CD8-positive, alpha-beta memory T cell (primary cell): Measurements from ENCODE around the gene PROSER1. TPM values are rescaled to one million over a fixed set of nuclear protein-coding genes. Genes with fewer than 3 reads are reported as not detected.

Experiments used
- CTCF ChIA-PET: fragments of 350-600 bp; sonication (Branson Sonifier 250); formaldehyde crosslinking; loops from one replicate; lab custom pipeline; 2021; ENCODE audit warnings: antibody characterized with exemption; lab: Charles Lee
- POLR2A ChIA-PET: fragments of 350-600 bp; sonication (Branson Sonifier 250); formaldehyde crosslinking; loops from one replicate; lab custom pipeline; 2021; ENCODE audit warnings: antibody characterized with exemption; lab: Charles Lee
- DNase-seq, 5 donors: peaks; one replicate each; pipeline versions ENCODE4 v3.0.0 to v3.0.0-alpha.2; 2020 to 2022; ENCODE audit warnings: mixed read lengths in 1 of 5
- H3K27ac ChIP-seq: one replicate; pipeline ENCODE4 v1.7.0; 2013; ENCODE audit warnings: low read depth, mild to moderate bottlenecking, low read length, moderate library complexity
- H3K27me3 ChIP-seq: 2 replicates; pipeline ENCODE4 v1.7.0; 2013; ENCODE audit warnings: low read length, mild to moderate bottlenecking; ENCODE audit not compliant: insufficient read depth, poor library complexity, severe bottlenecking
- H3K36me3 ChIP-seq: 2 replicates; pipeline ENCODE4 v1.7.0; 2013; ENCODE audit warnings: mild to moderate bottlenecking, low read length, moderate library complexity; ENCODE audit not compliant: insufficient read depth
- H3K4me1 ChIP-seq: 2 replicates; pipeline ENCODE4 v1.7.0; 2013; ENCODE audit warnings: mild to moderate bottlenecking, low read length, moderate library complexity; ENCODE audit not compliant: insufficient read depth
- H3K4me3 ChIP-seq: 2 replicates; pipeline ENCODE4 v1.7.0; 2013; ENCODE audit warnings: mild to moderate bottlenecking, low read length
- H3K9me3 ChIP-seq: 2 replicates; pipeline ENCODE4 v1.7.0; 2013; ENCODE audit warnings: mild to moderate bottlenecking, low read length
- H3K27ac Mint-ChIP-seq, 8 donors: one replicate each; pipeline ENCODE4 v1.8.0; 2020 to 2021; ENCODE audit warnings: mixed read lengths in 8 of 8, mild to moderate bottlenecking in 6 of 8, inconsistent platforms in 3 of 8, moderate library complexity in 3 of 8
- H3K27me3 Mint-ChIP-seq, 2 donors: one replicate each; pipeline ENCODE4 v1.8.0; 2020 to 2021; ENCODE audit warnings: mixed read lengths in 2 of 2, mild to moderate bottlenecking in 1 of 2, moderate library complexity in 1 of 2
- H3K36me3 Mint-ChIP-seq, 3 donors: one replicate each; pipeline ENCODE4 v1.8.0; 2020 to 2021; ENCODE audit warnings: mixed read lengths in 3 of 3, inconsistent platforms in 1 of 3, mild to moderate bottlenecking in 1 of 3
- H3K4me1 Mint-ChIP-seq, 3 donors: one replicate each; pipeline ENCODE4 v1.8.0; 2020 to 2021; ENCODE audit warnings: mixed read lengths in 3 of 3, inconsistent platforms in 1 of 3, mild to moderate bottlenecking in 1 of 3
- H3K4me3 Mint-ChIP-seq, 7 donors: one replicate each; pipeline ENCODE4 v1.8.0; 2020 to 2021; ENCODE audit warnings: mixed read lengths in 7 of 7, mild to moderate bottlenecking in 6 of 7, moderate library complexity in 4 of 7, inconsistent platforms in 2 of 7
- H3K9me3 Mint-ChIP-seq, 5 donors: one replicate each; pipeline ENCODE4 v1.8.0; 2020 to 2022; ENCODE audit warnings: mixed read lengths in 5 of 5, mild to moderate bottlenecking in 3 of 5, moderate library complexity in 2 of 5, inconsistent platforms in 1 of 5
- polyA plus RNA-seq: library from polyadenylated mRNA; unstranded; fragments of 300-500 nt; fragmentation: Illumina TruSeq; gene quantifications from one replicate; pipeline ENCODE4 v1.2.3, GENCODE V29; 2021
- total RNA-seq, 2 experiments: library from RNA; stranded (reverse); gene quantifications; one replicate each; pipeline ENCODE4 v1.2.3, GENCODE V29; 2021

Gene PROSER1
- total and polyA plus RNA-seq, 3 experiments from 2014 or later, result 20.2 to 96.6 (median 84.8) TPM

GRCh38 chr13:39032150-39032549 is 5.7 kb downstream of the PROSER1 start:
- H3K4me3 ChIP-seq, result no peak overlapping the region
- CTCF ChIA-PET, result interaction anchor here (1.0 to 1.3 kb wide), 2 partner anchors 13 to 16 kb away, joined by 4 read pairs; no protein-coding TSS in a partner anchor
- H3K36me3 ChIP-seq, result peaks cover 6% of the 10 kb centered on the region
- H3K9me3 ChIP-seq, result no peaks in the 10 kb centered on the region
- peaks cover 26% of the 10 kb centered on the region for H3K4me1 ChIP-seq
- no peak overlapping the region for H3K27ac ChIP-seq
- peak overlapping the region in 5 of 8 donors; percentile 1 to 49 (median 4) for H3K27ac Mint-ChIP-seq
- DNase-seq, result no peak
- H3K36me3 Mint-ChIP-seq, result peaks cover 0 to 56% (median 7%) of the 10 kb centered on the region in 3 donors
- H3K27me3 Mint-ChIP-seq, result no peaks in the 10 kb centered on the region
- POLR2A ChIA-PET, result no interaction called here
- peaks cover 47 to 70% (median 58%) of the 10 kb centered on the region in 3 donors for H3K4me1 Mint-ChIP-seq
- no peaks in the 10 kb centered on the region for H3K27me3 ChIP-seq
- no peaks in the 10 kb centered on the region for H3K9me3 Mint-ChIP-seq
- no peak overlapping the region for H3K4me3 Mint-ChIP-seq

DNA sequence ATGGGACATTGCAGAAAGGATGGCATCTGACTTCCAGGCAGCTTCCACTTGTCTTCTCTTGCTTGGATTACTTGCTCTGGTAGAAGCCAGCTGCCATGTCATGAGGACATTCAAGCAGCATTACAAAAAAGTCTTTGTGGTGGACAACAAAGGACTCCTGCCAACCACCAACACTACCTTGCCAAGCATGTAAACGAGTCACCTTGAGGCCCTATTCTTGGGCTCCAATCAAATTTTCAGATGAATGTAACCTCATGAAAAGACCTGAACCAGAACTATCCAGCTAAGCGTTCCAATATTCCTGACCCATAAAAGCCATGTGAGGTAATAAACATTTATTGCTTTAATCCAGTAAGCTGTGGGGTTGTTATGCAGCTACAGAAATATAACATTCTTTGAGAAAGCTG is 12.5 kb downstream of the PROSER1 start:
- Histone ChIP-seq H3K9me3 (no peaks in the 10 kb centered on the region), H3K4me1 (no peaks in the 10 kb centered on the region), H3K27me3 (no peaks in the 10 kb centered on the region), H3K4me3 (no peak overlapping the region), H3K36me3 (peaks cover 40% of the 10 kb centered on the region), H3K27ac (no peak overlapping the region)
- ChIA-PET POLR2A (no interaction called here), CTCF (no interaction called here)
- H3K27ac Mint-ChIP-seq, result no peak overlapping the region
- no peaks in the 10 kb centered on the region for H3K27me3 Mint-ChIP-seq
- peaks cover 0 to 17% (median 1%) of the 10 kb centered on the region in 3 donors for H3K4me1 Mint-ChIP-seq
- H3K36me3 Mint-ChIP-seq, result peaks cover 0 to 86% (median 27%) of the 10 kb centered on the region in 3 donors
- no peak for DNase-seq
- no peaks in the 10 kb centered on the region for H3K9me3 Mint-ChIP-seq
- no peak overlapping the region for H3K4me3 Mint-ChIP-seq

DNA sequence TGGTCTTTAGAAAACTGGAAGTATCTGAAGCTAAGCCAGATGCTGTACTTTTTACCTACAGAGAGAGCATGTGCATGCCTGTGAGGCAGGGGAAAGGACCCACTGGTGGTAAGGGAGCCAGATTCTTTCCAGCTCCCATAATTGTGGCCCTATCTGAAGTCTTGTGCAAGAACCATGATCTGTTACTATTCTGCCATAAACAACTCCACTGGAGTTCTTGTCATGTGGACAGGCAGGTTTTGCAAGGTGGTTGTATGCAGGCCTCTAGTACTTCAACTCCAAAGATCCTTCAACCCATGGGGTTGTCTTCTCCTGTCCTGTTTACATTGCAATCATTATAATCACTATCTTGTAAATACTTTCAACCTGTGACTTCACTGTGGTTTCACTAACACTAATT is 14.1 kb downstream of the PROSER1 start:
- Histone ChIP-seq H3K27me3 (no peaks in the 10 kb centered on the region), H3K4me1 (no peaks in the 10 kb centered on the region), H3K4me3 (no peak overlapping the region), H3K9me3 (no peaks in the 10 kb centered on the region), H3K36me3 (peaks cover 40% of the 10 kb centered on the region), H3K27ac (no peak overlapping the region)
- Mint-ChIP-seq H3K4me3 (no peak overlapping the region), H3K27ac (no peak overlapping the region), H3K9me3 (no peaks in the 10 kb centered on the region), H3K36me3 (peaks cover 0 to 84% (median 29%) of the 10 kb centered on the region in 3 donors), H3K27me3 (peaks cover 0 to 1% of the 10 kb centered on the region in 2 donors), H3K4me1 (peaks cover 3 to 15% (median 5%) of the 10 kb centered on the region in 3 donors)
- ChIA-PET POLR2A (no interaction called here), CTCF (no interaction called here)
- DNase-seq, result no peak

DNA sequence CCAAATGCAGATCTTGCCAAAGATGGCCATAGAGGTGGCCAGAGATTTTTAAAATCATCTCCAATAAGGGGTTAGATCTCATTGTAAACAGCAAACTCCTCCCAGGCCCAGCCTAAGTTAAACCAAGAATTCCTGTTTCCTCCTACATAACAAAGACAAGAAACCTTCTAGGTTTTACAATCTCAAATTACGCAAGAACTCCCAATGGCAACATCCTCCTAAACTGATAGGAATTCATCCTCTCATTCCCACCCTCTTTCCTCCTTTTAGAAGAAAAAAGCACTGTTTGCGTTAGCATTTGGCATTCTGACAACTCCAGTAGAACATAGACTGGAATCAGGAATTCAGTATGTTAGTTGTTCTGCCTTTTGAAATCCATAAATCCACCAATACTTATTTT is 14.6 kb downstream of the PROSER1 start:
- H3K9me3 Mint-ChIP-seq, result no peaks in the 10 kb centered on the region
- no peak for DNase-seq
- POLR2A ChIA-PET, result no interaction called here
- H3K27me3 Mint-ChIP-seq, result peaks cover 0 to 1% of the 10 kb centered on the region in 2 donors
- CTCF ChIA-PET, result no interaction called here
- peaks cover 6 to 19% (median 8%) of the 10 kb centered on the region in 3 donors for H3K4me1 Mint-ChIP-seq
- H3K36me3 Mint-ChIP-seq, result peaks cover 0 to 84% (median 29%) of the 10 kb centered on the region in 3 donors
- no peak overlapping the region for H3K4me3 Mint-ChIP-seq
- Histone ChIP-seq H3K4me1 (no peaks in the 10 kb centered on the region), H3K4me3 (no peak overlapping the region), H3K27me3 (no peaks in the 10 kb centered on the region), H3K9me3 (no peaks in the 10 kb centered on the region), H3K27ac (no peak overlapping the region), H3K36me3 (peaks cover 40% of the 10 kb centered on the region)
- H3K27ac Mint-ChIP-seq, result no peak overlapping the region

- Mint-ChIP-seq H3K4me3 (no peak overlapping the region), H3K27me3 (peaks cover 0 to 1% of the 10 kb centered on the region in 2 donors), H3K27ac (peak overlapping the region in 3 of 8 donors; percentile 9 to 58 (median 40)), H3K9me3 (no peaks in the 10 kb centered on the region), H3K36me3 (peaks cover 0 to 82% (median 22%) of the 10 kb centered on the region in 3 donors), H3K4me1 (peaks cover 14 to 20% (median 19%) of the 10 kb centered on the region in 3 donors)
- H3K27me3 ChIP-seq, result no peaks in the 10 kb centered on the region
- ChIA-PET POLR2A (no interaction called here), CTCF (no interaction called here)
- no peak overlapping the region for H3K27ac ChIP-seq
- no peak for DNase-seq
- H3K4me3 ChIP-seq, result no peak overlapping the region
- peaks cover 32% of the 10 kb centered on the region for H3K36me3 ChIP-seq
- H3K4me1 ChIP-seq, result no peaks in the 10 kb centered on the region
- H3K9me3 ChIP-seq, result no peaks in the 10 kb centered on the region
These were observed 16.9 kb downstream of the PROSER1 start for GRCh38 chr13:39020853-39021462.

DNA sequence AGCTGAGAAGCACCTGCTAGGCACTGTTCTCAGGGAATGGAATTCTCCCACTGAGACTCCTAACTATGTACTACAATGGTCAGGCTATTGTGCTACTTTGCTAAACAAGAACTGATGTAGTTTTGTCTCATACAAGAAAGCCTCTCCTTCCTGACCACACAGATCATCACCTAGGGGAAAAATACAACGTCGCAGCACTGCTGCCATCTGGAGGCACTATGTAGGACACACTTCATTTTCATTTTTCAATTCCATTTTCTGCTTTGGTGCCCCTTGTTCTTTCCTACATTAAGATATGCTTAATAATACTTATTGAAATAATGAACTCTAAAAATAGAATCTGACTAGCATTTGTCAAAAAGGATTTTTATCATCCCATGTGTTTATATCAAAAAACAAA is 21.1 kb downstream of the PROSER1 start:
- Mint-ChIP-seq H3K27me3 (peaks cover 0 to 1% of the 10 kb centered on the region in 2 donors), H3K27ac (peak overlapping the region in 5 of 8 donors; percentile 43 to 72 (median 57)), H3K4me3 (no peak overlapping the region), H3K36me3 (peaks cover 15 to 79% (median 39%) of the 10 kb centered on the region in 3 donors), H3K9me3 (no peaks in the 10 kb centered on the region), H3K4me1 (peaks cover 14 to 20% (median 19%) of the 10 kb centered on the region in 3 donors)
- ChIA-PET POLR2A (no interaction called here), CTCF (interaction anchor here (1.3 to 1.8 kb wide), 2 partner anchors 15 to 20 kb away, joined by 4 read pairs; no protein-coding TSS in a partner anchor)
- no peak overlapping the region for H3K4me3 ChIP-seq
- H3K4me1 ChIP-seq, result no peaks in the 10 kb centered on the region
- DNase-seq, result peak in 2 of 5 donors; percentile 2
- no peak overlapping the region for H3K27ac ChIP-seq
- peaks cover 28% of the 10 kb centered on the region for H3K36me3 ChIP-seq
- H3K27me3 ChIP-seq, result no peaks in the 10 kb centered on the region
- H3K9me3 ChIP-seq, result no peaks in the 10 kb centered on the region

- Mint-ChIP-seq H3K27ac (no peak overlapping the region), H3K9me3 (no peaks in the 10 kb centered on the region), H3K36me3 (peaks cover 15 to 79% (median 44%) of the 10 kb centered on the region in 3 donors), H3K4me3 (no peak overlapping the region), H3K4me1 (peaks cover 14 to 20% (median 19%) of the 10 kb centered on the region in 3 donors), H3K27me3 (peaks cover 0 to 1% of the 10 kb centered on the region in 2 donors)
- Histone ChIP-seq H3K4me3 (no peak overlapping the region), H3K27me3 (no peaks in the 10 kb centered on the region), H3K9me3 (no peaks in the 10 kb centered on the region), H3K27ac (no peak overlapping the region), H3K36me3 (peaks cover 28% of the 10 kb centered on the region), H3K4me1 (no peaks in the 10 kb centered on the region)
- CTCF ChIA-PET, result interaction anchor here (1.3 to 1.8 kb wide), 2 partner anchors 15 to 21 kb away, joined by 4 read pairs; no protein-coding TSS in a partner anchor
- no peak for DNase-seq
- POLR2A ChIA-PET, result no interaction called here
These were observed 21.8 kb downstream of the PROSER1 start for GRCh38 chr13:39016087-39016486.

DNA sequence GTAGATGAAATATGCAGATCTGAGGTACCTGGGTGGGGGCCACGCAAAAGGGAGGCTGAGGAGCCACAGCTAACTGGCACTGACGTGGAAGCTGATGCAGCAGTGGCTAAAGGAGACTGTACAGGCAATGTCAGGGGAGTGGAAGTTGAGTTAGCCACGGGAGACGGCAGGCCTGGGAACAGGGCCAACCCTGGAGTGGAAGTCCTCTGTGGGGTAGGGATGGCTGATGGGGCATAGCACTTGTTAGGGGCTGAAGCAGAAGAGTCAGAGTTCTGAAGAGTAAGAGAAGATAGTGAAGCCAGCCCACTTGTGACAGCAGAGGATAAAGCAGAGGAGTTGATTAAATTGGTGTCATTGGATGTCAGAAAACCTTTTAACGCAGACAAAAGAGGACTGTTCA is 24.4 kb downstream of the PROSER1 start:
- H3K27ac Mint-ChIP-seq, result peak overlapping the region in 3 of 8 donors; percentile 23 to 74 (median 23)
- H3K4me1 Mint-ChIP-seq, result peaks cover 10 to 13% (median 12%) of the 10 kb centered on the region in 3 donors
- H3K4me3 Mint-ChIP-seq, result no peak overlapping the region
- Histone ChIP-seq H3K27ac (no peak overlapping the region), H3K4me1 (no peaks in the 10 kb centered on the region), H3K4me3 (no peak overlapping the region), H3K27me3 (no peaks in the 10 kb centered on the region), H3K36me3 (peaks cover 28% of the 10 kb centered on the region), H3K9me3 (no peaks in the 10 kb centered on the region)
- no peak for DNase-seq
- CTCF ChIA-PET, result no interaction called here
- H3K9me3 Mint-ChIP-seq, result no peaks in the 10 kb centered on the region
- peaks cover 24 to 83% (median 52%) of the 10 kb centered on the region in 3 donors for H3K36me3 Mint-ChIP-seq
- POLR2A ChIA-PET, result no interaction called here
- H3K27me3 Mint-ChIP-seq, result no peaks in the 10 kb centered on the region
